ENCODE results near the gene EREG. TPM values are rescaled to one million over a fixed set of nuclear protein-coding genes. Genes with fewer than 3 reads are reported as not detected.

The EREG gene
- total RNA-seq, 1 experiment from 2014 or later = not detected

DNA sequence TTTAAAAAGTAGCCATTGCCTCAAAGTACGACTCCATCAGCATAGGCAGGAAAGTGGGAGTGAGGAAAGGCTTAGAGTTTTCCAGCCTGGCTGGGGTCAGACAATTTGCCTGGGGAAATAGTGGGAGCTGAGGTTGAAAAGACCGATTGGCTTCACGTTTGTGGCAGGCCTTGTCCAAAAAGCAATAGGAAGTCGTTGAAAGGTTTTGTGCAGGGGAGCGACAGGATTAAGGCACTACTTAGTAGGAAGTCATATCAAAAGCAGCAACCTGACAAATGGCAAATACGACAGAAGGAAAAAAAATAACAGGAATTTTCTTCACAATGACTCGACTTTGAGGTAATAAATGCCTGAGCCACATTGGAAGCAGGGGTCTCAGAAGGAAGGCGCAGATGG, 691 bp upstream of the EREG start:
- no peaks in the 10 kb centered on the region for H3K9me3 ChIP-seq (replicated peaks)
- no peak overlapping the region for H3K27ac ChIP-seq
- H3K36me3 ChIP-seq = no peaks in the 10 kb centered on the region
- H3K4me3 ChIP-seq = no peak overlapping the region
- no peak for DNase-seq (ENCODE audit: low read depth in 1 of 2, low spot score in 2 of 2)
- H3K4me1 ChIP-seq (replicated peaks) = no peaks in the 10 kb centered on the region
- peaks cover 18% of the 10 kb centered on the region; the same call in 1 of the 2 replicates for H3K27me3 ChIP-seq (replicated peaks)

DNA sequence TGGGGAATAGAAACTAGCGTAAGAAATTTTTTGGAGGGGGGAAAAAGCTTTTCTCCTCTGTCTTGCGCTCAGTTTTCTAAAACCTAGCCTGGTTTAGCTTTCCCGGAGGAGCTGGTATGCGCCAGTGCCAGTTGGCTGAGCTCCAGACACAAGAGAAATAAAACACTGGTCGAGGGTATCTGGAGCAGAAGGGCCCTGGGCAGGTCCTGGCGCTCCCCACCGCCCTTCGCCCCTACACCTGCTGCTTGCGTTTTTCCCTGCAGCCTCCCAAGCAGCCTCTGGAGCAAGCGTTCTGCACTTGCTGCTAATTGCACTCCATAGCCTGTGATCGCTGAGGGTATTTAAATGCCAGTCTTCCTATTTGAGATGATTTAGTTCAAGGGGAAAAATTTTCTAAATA, 816 bp downstream of the EREG start:
- no peak for DNase-seq (ENCODE audit: low read depth in 1 of 2, low spot score in 2 of 2)
- no peaks in the 10 kb centered on the region for H3K36me3 ChIP-seq
- no peak overlapping the region for H3K4me3 ChIP-seq
- no peaks in the 10 kb centered on the region for H3K9me3 ChIP-seq (replicated peaks)
- peaks cover 18% of the 10 kb centered on the region; the same call in 1 of the 2 replicates for H3K27me3 ChIP-seq (replicated peaks)
- H3K27ac ChIP-seq = no peak overlapping the region
- H3K4me1 ChIP-seq (replicated peaks) = no peaks in the 10 kb centered on the region

- Histone ChIP-seq H3K27me3 (replicated peaks) (peaks cover 18% of the 10 kb centered on the region; the same call in 1 of the 2 replicates), H3K4me3 (no peak overlapping the region), H3K36me3 (no peaks in the 10 kb centered on the region), H3K4me1 (replicated peaks) (no peaks in the 10 kb centered on the region), H3K27ac (no peak overlapping the region), H3K9me3 (replicated peaks) (no peaks in the 10 kb centered on the region)
- no peak for DNase-seq (ENCODE audit: low read depth in 1 of 2, low spot score in 2 of 2)
Measured at GRCh38 chr4:74366367-74366911, 1.5 kb downstream of the EREG start.

GRCh38 chr4:74367656-74368290, 2.8 kb downstream of the EREG start:
- Histone ChIP-seq H3K4me3 (no peak overlapping the region), H3K27ac (no peak overlapping the region)

DNA sequence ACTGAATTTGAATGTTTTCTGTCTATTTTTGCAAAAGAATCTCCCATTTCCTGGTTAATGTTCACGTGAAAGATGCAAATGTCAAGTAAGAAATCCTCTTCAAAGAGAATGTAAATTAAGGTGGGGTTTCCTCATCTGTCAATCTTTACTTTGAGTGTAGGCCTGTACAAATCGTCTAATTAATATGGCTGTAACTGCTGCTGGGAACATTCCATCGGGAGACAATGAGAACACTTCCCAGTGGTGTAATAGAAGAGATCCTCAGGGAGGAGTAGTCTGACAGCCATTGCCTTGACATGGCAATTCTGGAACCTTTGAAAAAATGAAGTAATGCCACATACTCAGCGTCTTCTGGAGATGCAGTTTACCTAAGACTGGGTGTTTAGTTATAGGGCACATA, 3.7 kb downstream of the EREG start:
- H3K4me3 ChIP-seq = no peak overlapping the region
- no peaks in the 10 kb centered on the region for H3K9me3 ChIP-seq (replicated peaks)
- H3K4me1 ChIP-seq (replicated peaks) = no peaks in the 10 kb centered on the region
- H3K27me3 ChIP-seq (replicated peaks) = peaks cover 18% of the 10 kb centered on the region; the same call in 1 of the 2 replicates
- H3K36me3 ChIP-seq = no peaks in the 10 kb centered on the region
- no peak for DNase-seq (ENCODE audit: low read depth in 1 of 2, low spot score in 2 of 2)
- no peak overlapping the region for H3K27ac ChIP-seq

More at GRCh38 chr4:74367656-74368290, 2.8 kb downstream of the EREG start:
- DNase-seq (ENCODE audit: low read depth in 1 of 2, low spot score in 2 of 2) = no peak
- Histone ChIP-seq H3K36me3 (no peaks in the 10 kb centered on the region), H3K27me3 (replicated peaks) (peaks cover 18% of the 10 kb centered on the region; the same call in 1 of the 2 replicates), H3K4me1 (replicated peaks) (no peaks in the 10 kb centered on the region), H3K9me3 (replicated peaks) (no peaks in the 10 kb centered on the region)

GRCh38 chr4:74369855-74370254, 4.9 kb downstream of the EREG start:
- no peak overlapping the region for H3K4me3 ChIP-seq
- peaks cover 12% of the 10 kb centered on the region; the same call in 1 of the 2 replicates for H3K27me3 ChIP-seq (replicated peaks)
- no peaks in the 10 kb centered on the region for H3K9me3 ChIP-seq (replicated peaks)
- no peaks in the 10 kb centered on the region for H3K36me3 ChIP-seq
- H3K4me1 ChIP-seq (replicated peaks) = peaks cover 10% of the 10 kb centered on the region
- no peak for DNase-seq (ENCODE audit: low read depth in 1 of 2, low spot score in 2 of 2)
- no peak overlapping the region for H3K27ac ChIP-seq

GRCh38 chr4:74370912-74371311, 6.0 kb downstream of the EREG start:
- Histone ChIP-seq H3K9me3 (replicated peaks) (no peaks in the 10 kb centered on the region), H3K36me3 (no peaks in the 10 kb centered on the region), H3K4me1 (replicated peaks) (peaks cover 12% of the 10 kb centered on the region), H3K4me3 (no peak overlapping the region), H3K27me3 (replicated peaks) (0 out of 2 replicates have a peak, but pooled peaks cover 4% of the 10 kb centered on the region), H3K27ac (no peak overlapping the region)
- peak; percentile 23 to 49 for DNase-seq (ENCODE audit: low read depth in 1 of 2, low spot score in 2 of 2)

- Histone ChIP-seq H3K4me1 (replicated peaks) (peaks cover 12% of the 10 kb centered on the region), H3K27ac (no peak overlapping the region), H3K4me3 (no peak overlapping the region), H3K9me3 (replicated peaks) (no peaks in the 10 kb centered on the region), H3K36me3 (no peaks in the 10 kb centered on the region), H3K27me3 (replicated peaks) (no peaks in the 10 kb centered on the region)
- no peak for DNase-seq (ENCODE audit: low read depth in 1 of 2, low spot score in 2 of 2)
Measured at GRCh38 chr4:74374128-74374527, 9.2 kb downstream of the EREG start.

GRCh38 chr4:74374561-74375327, 9.8 kb downstream of the EREG start:
- peaks cover 12% of the 10 kb centered on the region for H3K4me1 ChIP-seq (replicated peaks)
- no peaks in the 10 kb centered on the region for H3K27me3 ChIP-seq (replicated peaks)
- peak overlapping the region; percentile 74 for H3K27ac ChIP-seq
- DNase-seq (ENCODE audit: low read depth in 1 of 2, low spot score in 2 of 2) = peak; percentile 39 to 60
- no peaks in the 10 kb centered on the region for H3K36me3 ChIP-seq
- no peak overlapping the region for H3K4me3 ChIP-seq
- no peaks in the 10 kb centered on the region for H3K9me3 ChIP-seq (replicated peaks)

GRCh38 chr4:74375824-74376426, 11.0 kb downstream of the EREG start:
- Histone ChIP-seq H3K27ac (no peak overlapping the region), H3K9me3 (replicated peaks) (no peaks in the 10 kb centered on the region), H3K36me3 (no peaks in the 10 kb centered on the region), H3K4me1 (replicated peaks) (peaks cover 12% of the 10 kb centered on the region), H3K27me3 (replicated peaks) (no peaks in the 10 kb centered on the region), H3K4me3 (no peak overlapping the region)
- no peak for DNase-seq (ENCODE audit: low read depth in 1 of 2, low spot score in 2 of 2)

- no peak overlapping the region for H3K27ac ChIP-seq
- peak in 1 of 2 experiments; percentile 40 for DNase-seq (ENCODE audit: low read depth in 1 of 2, low spot score in 2 of 2)
Measured at GRCh38 chr4:74376888-74377483, 12.0 kb downstream of the EREG start.

GRCh38 chr4:74377714-74378113, 12.8 kb downstream of the EREG start:
- no peak overlapping the region for H3K27ac ChIP-seq
- no peaks in the 10 kb centered on the region for H3K36me3 ChIP-seq
- no peaks in the 10 kb centered on the region for H3K27me3 ChIP-seq (replicated peaks)
- no peaks in the 10 kb centered on the region for H3K9me3 ChIP-seq (replicated peaks)
- no peak for DNase-seq (ENCODE audit: low read depth in 1 of 2, low spot score in 2 of 2)
- H3K4me3 ChIP-seq = no peak overlapping the region
- peaks cover 12% of the 10 kb centered on the region for H3K4me1 ChIP-seq (replicated peaks)

More at GRCh38 chr4:74376888-74377483, 12.0 kb downstream of the EREG start:
- no peaks in the 10 kb centered on the region for H3K36me3 ChIP-seq
- H3K27me3 ChIP-seq (replicated peaks) = no peaks in the 10 kb centered on the region
- H3K4me3 ChIP-seq = no peak overlapping the region
- no peaks in the 10 kb centered on the region for H3K9me3 ChIP-seq (replicated peaks)
- H3K4me1 ChIP-seq (replicated peaks) = peaks cover 12% of the 10 kb centered on the region

- no peak overlapping the region for H3K27ac ChIP-seq
- H3K4me3 ChIP-seq = no peak overlapping the region
- H3K4me1 ChIP-seq (replicated peaks) = peaks cover 12% of the 10 kb centered on the region
- no peaks in the 10 kb centered on the region for H3K27me3 ChIP-seq (replicated peaks)
- no peaks in the 10 kb centered on the region for H3K36me3 ChIP-seq
- H3K9me3 ChIP-seq (replicated peaks) = no peaks in the 10 kb centered on the region
- DNase-seq (ENCODE audit: low read depth in 1 of 2, low spot score in 2 of 2) = no peak
Measured at GRCh38 chr4:74378573-74378972, 13.6 kb downstream of the EREG start.

All from SJSA1 (cell line).